ENCODE data around the gene NFKBIL1. TPM values are rescaled to one million over a fixed set of nuclear protein-coding genes. Genes with fewer than 3 reads are reported as not detected.

The NFKBIL1 gene
- total RNA-seq, 1 experiment from 2014 or later = 19.5 TPM

GRCh38 chr6:31586599-31587281 is 39.3 kb downstream of the NFKBIL1 start:
- peaks cover 9% of the 10 kb centered on the region; the same call in 1 of the 2 replicates for H3K27me3 Mint-ChIP-seq (ENCODE audit: low read depth)
- POLR2A ChIA-PET = interaction anchor here (1.0 kb wide), 1 partner anchor 54 kb away, joined by 3 read pairs; no protein-coding TSS in a partner anchor
- ATAC-seq = no peak

GRCh38 chr6:31587791-31588777 is 40.7 kb downstream of the NFKBIL1 start:
- no peak overlapping the region for H3K4me3 Mint-ChIP-seq
- ChIA-PET POLR2A (interaction anchor here (0.5 kb wide), 1 partner anchor 41 kb away, joined by 5 read pairs; the partner anchor contains the start of gene NFKBIL1), CTCF (interaction anchor here (0.7 to 15.1 kb wide), 8 partner anchors 8 to 41 kb away, joined by 3 to 293 read pairs (median 8); partner anchors contain the start of genes NCR3 and NFKBIL1)
- no peak overlapping the region for H3K27ac Mint-ChIP-seq
- H3K36me3 Mint-ChIP-seq = no peaks in the 10 kb centered on the region
- H3K9me3 Mint-ChIP-seq = no peaks in the 10 kb centered on the region
- ATAC-seq (no peak), DNase-seq (ENCODE audit: low spot score) (no peak)
- no peaks in the 10 kb centered on the region for H3K27me3 Mint-ChIP-seq (ENCODE audit: low read depth)
- peaks cover 3% of the 10 kb centered on the region; the same call in 1 of the 2 replicates for H3K4me1 Mint-ChIP-seq
- TF ChIP-seq ZBTB21 (CRISPR knock-in tag; IDR thresholded peaks at IDR 0.05; ENCODE audit: borderline replicate concordance) (no peak), ZNF396 (CRISPR knock-in tag; IDR thresholded peaks at IDR 0.05; ENCODE audit: borderline replicate concordance) (no peak), ZNF423 (CRISPR knock-in tag; IDR thresholded peaks at IDR 0.05) (no peak), ATF6 (CRISPR knock-in tag; IDR thresholded peaks at IDR 0.05) (no peak), FOXP4 (CRISPR knock-in tag; IDR thresholded peaks at IDR 0.05) (no peak), RELA (CRISPR knock-in tag; IDR thresholded peaks at IDR 0.05; ENCODE audit: borderline replicate concordance) (no peak), FOXP1 (CRISPR knock-in tag; IDR thresholded peaks at IDR 0.05; ENCODE audit: borderline replicate concordance) (no peak), PRDM15 (CRISPR knock-in tag; IDR thresholded peaks at IDR 0.05) (no peak), IRF1 (CRISPR knock-in tag; IDR thresholded peaks at IDR 0.05) (no peak), TEAD4 (CRISPR knock-in tag; IDR thresholded peaks at IDR 0.05) (no peak), JAZF1 (CRISPR knock-in tag; IDR thresholded peaks at IDR 0.05) (no peak), PREB (CRISPR knock-in tag; IDR thresholded peaks at IDR 0.05; ENCODE audit: borderline replicate concordance) (no peak), ELF4 (CRISPR knock-in tag; IDR thresholded peaks at IDR 0.05; ENCODE audit: low read depth) (no peak), EMX1 (CRISPR knock-in tag; IDR thresholded peaks at IDR 0.05) (no peak)

More at GRCh38 chr6:31586599-31587281, 39.3 kb downstream of the NFKBIL1 start:
- no peak overlapping the region for H3K27ac Mint-ChIP-seq
- peaks cover 11% of the 10 kb centered on the region for H3K4me1 Mint-ChIP-seq
- H3K4me3 Mint-ChIP-seq = no peak overlapping the region
- no peak for DNase-seq (ENCODE audit: low spot score)
- no peaks in the 10 kb centered on the region for H3K36me3 Mint-ChIP-seq
- TF ChIP-seq JAZF1 (CRISPR knock-in tag; IDR thresholded peaks at IDR 0.05) = no peak
- TF ChIP-seq IRF2 (CRISPR knock-in tag; IDR thresholded peaks at IDR 0.05; ENCODE audit: borderline replicate concordance, low read depth) = no peak
- no peak for TF ChIP-seq ZNF423 (CRISPR knock-in tag; IDR thresholded peaks at IDR 0.05)
- TF ChIP-seq NFE2L1 (CRISPR knock-in tag; IDR thresholded peaks at IDR 0.05) = no peak
- no peak for TF ChIP-seq E2F5 (CRISPR knock-in tag; IDR thresholded peaks at IDR 0.05)
- no peak for TF ChIP-seq JUN (CRISPR knock-in tag; IDR thresholded peaks at IDR 0.05)
- H3K9me3 Mint-ChIP-seq = no peaks in the 10 kb centered on the region
- CTCF ChIA-PET = interaction anchor here (0.9 to 15.1 kb wide), 7 partner anchors 10 to 45 kb away, joined by 4 to 293 read pairs (median 8); partner anchors contain the start of genes ATP6V1G2, DDX39B, NCR3 and TNF
